Neural crest cell (in vitro differentiated cells): ENCODE data around the gene METTL23. TPM values are rescaled to one million over a fixed set of nuclear protein-coding genes. Genes with fewer than 3 reads are reported as not detected.
"Not testable (repeated sequence)": the region's sequence is repeated elsewhere in the genome, so short reads cannot be mapped to it uniquely, and the experiment has no call there.

ENCODE experiments used
- DNase-seq: peaks from one replicate; pipeline ENCODE4 v3.0.0; 2021; ENCODE audit warnings: low read depth, mixed read lengths, low spot score
- H3K27ac Mint-ChIP-seq: one replicate; pipeline ENCODE4 v1.8.0; 2021; ENCODE audit warnings: mild to moderate bottlenecking, mixed read lengths; ENCODE audit not compliant: unreplicated experiment
- H3K27me3 Mint-ChIP-seq: 2 replicates; pipeline ENCODE4 v1.8.0; 2021; ENCODE audit warnings: low read depth, mild to moderate bottlenecking, mixed read lengths
- H3K36me3 Mint-ChIP-seq: 2 replicates; pipeline ENCODE4 v1.8.0; 2021; ENCODE audit warnings: low read depth, mild to moderate bottlenecking, mixed read lengths
- H3K4me1 Mint-ChIP-seq: 2 replicates; pipeline ENCODE4 v1.8.0; 2021; ENCODE audit warnings: mixed read lengths
- H3K4me3 Mint-ChIP-seq: one replicate; pipeline ENCODE4 v1.8.0; 2021; ENCODE audit warnings: mild to moderate bottlenecking, mixed read lengths
- H3K9me3 Mint-ChIP-seq: 2 replicates; pipeline ENCODE4 v1.8.0; 2021; ENCODE audit warnings: mixed read lengths
- total RNA-seq: library from RNA; stranded (reverse); gene quantifications from 2 replicates; pipeline ENCODE4 v1.2.1, GENCODE V29; 2021
- TF ChIP-seq, protein P1 (sequence below): fragments of 200-600 bp; sonication (generic); conservative IDR thresholded peaks from 2 replicates; pipeline ENCODE4 v1.5.0; 2021; ENCODE audit warnings: antibody characterized with exemption, mild to moderate bottlenecking

Gene METTL23
- total RNA-seq, 1 donor from 2014 or later = 28.7 TPM

GRCh38 chr17:76742958-76743357 lies 16.3 kb downstream of the METTL23 start:
- peaks cover 35% of the 10 kb centered on the region for H3K4me1 Mint-ChIP-seq
- DNase-seq = no peak
- H3K27me3 Mint-ChIP-seq = no peaks in the 10 kb centered on the region
- H3K4me3 Mint-ChIP-seq = peak overlapping the region; percentile 47
- no peaks in the 10 kb centered on the region for H3K9me3 Mint-ChIP-seq
- H3K27ac Mint-ChIP-seq = no peak overlapping the region
- TF ChIP-seq, protein P1, sequence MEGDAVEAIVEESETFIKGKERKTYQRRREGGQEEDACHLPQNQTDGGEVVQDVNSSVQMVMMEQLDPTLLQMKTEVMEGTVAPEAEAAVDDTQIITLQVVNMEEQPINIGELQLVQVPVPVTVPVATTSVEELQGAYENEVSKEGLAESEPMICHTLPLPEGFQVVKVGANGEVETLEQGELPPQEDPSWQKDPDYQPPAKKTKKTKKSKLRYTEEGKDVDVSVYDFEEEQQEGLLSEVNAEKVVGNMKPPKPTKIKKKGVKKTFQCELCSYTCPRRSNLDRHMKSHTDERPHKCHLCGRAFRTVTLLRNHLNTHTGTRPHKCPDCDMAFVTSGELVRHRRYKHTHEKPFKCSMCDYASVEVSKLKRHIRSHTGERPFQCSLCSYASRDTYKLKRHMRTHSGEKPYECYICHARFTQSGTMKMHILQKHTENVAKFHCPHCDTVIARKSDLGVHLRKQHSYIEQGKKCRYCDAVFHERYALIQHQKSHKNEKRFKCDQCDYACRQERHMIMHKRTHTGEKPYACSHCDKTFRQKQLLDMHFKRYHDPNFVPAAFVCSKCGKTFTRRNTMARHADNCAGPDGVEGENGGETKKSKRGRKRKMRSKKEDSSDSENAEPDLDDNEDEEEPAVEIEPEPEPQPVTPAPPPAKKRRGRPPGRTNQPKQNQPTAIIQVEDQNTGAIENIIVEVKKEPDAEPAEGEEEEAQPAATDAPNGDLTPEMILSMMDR = no peak
- H3K36me3 Mint-ChIP-seq = peaks cover 29% of the 10 kb centered on the region

DNA sequence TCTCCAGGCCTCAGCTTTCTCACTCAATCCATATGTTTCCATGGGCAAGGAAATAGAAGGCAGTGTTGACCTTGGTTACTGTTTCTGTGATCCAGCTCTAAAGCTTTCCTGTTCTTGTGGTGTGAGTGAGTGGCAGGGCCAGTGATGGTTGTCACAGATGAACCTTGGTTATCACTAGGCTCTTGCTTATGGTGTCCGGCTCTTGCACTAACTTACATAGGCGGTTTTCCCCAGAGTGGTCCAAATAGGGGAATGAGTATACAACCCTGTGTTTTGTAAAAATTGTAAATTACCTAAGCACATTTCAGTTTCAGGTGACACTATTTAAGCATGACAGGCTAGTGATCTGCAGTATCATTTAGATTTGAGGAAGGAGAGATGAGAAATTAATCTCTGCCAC lies 18.1 kb downstream of the METTL23 start:
- Mint-ChIP-seq H3K4me3 (no peak overlapping the region), H3K27me3 (no peaks in the 10 kb centered on the region), H3K9me3 (no peaks in the 10 kb centered on the region), H3K36me3 (peaks cover 31% of the 10 kb centered on the region), H3K27ac (peak overlapping the region; percentile 57), H3K4me1 (peaks cover 27% of the 10 kb centered on the region)
- TF ChIP-seq, protein P1 = no peak
- DNase-seq = no peak

- not testable (repeated sequence) for H3K9me3 Mint-ChIP-seq, H3K4me3 Mint-ChIP-seq, DNase-seq, H3K27me3 Mint-ChIP-seq, H3K27ac Mint-ChIP-seq
- H3K36me3 Mint-ChIP-seq = peaks cover 31% of the 10 kb centered on the region
- peaks cover 26% of the 10 kb centered on the region for H3K4me1 Mint-ChIP-seq
These were observed 19.1 kb downstream of the METTL23 start for GRCh38 chr17:76745785-76746184.

GRCh38 chr17:76747716-76748363 lies 21.2 kb downstream of the METTL23 start:
- Mint-ChIP-seq H3K36me3 (peaks cover 25% of the 10 kb centered on the region), H3K4me3 (peak overlapping the region; percentile 67), H3K4me1 (peaks cover 30% of the 10 kb centered on the region), H3K27me3 (no peaks in the 10 kb centered on the region), H3K9me3 (no peaks in the 10 kb centered on the region), H3K27ac (peak overlapping the region; percentile 83)
- TF ChIP-seq, protein P1 = no peak
- peak; percentile 18 for DNase-seq

DNA sequence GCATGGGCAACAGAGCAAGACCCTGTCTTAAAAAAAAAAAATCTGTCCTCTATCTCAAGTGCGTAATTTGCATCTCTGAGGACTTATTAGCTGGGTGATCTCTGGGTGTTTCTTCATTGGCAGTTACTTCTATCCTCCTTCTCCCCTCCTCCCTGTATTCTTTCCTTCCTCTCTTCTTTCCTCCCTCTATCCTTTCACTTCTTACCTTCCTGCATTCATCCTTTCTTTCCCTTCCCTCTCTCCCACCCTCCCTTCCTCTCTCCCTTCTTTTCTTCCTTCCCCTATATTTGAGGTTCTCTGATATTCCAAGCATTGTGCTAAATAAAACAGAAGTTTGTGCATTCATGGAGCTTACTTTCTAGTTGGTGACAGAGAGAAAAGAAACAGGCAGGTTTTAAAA lies 22.0 kb downstream of the METTL23 start:
- Mint-ChIP-seq H3K36me3 (peaks cover 25% of the 10 kb centered on the region), H3K4me1 (peaks cover 30% of the 10 kb centered on the region), H3K27me3 (no peaks in the 10 kb centered on the region), H3K4me3 (no peak overlapping the region), H3K27ac (no peak overlapping the region), H3K9me3 (no peaks in the 10 kb centered on the region)
- TF ChIP-seq, protein P1 = no peak
- no peak for DNase-seq

DNA sequence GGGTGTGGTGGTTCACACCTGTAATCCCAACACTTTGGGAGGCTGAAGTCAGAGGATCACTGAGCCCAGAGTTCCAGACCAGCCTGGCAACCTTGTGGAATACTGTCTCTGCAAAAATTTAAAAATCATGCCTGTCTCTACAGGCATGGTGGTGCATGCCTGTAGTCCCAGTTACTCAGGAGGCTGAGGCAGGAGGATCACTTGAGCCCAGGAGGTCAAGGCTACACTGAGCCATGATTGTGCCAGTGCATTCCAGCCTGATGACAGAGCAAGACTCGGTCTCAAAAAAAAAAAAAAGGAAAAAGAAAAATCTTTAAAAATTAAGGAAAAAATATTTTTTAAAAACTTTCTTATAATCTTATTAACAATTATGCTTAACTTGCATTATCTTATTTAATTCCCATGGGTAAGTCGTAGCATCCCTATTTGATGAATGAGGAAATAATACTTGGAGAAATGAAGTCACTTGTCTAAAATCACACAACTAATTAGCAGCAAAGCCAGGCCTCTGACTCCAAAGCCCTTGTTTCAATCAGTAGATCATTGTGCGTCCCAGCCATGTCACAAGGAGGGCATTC lies 24.9 kb downstream of the METTL23 start:
- Mint-ChIP-seq H3K4me1 (peaks cover 29% of the 10 kb centered on the region), H3K36me3 (peaks cover 11% of the 10 kb centered on the region), H3K9me3 (no peaks in the 10 kb centered on the region), H3K27ac (no peak overlapping the region), H3K27me3 (no peaks in the 10 kb centered on the region), H3K4me3 (no peak overlapping the region)
- TF ChIP-seq, protein P1 = no peak
- DNase-seq = no peak
